Effector memory CD4-positive, alpha-beta T cell (primary cell): ENCODE measurements around the gene ZNF507.

Experiments used
- DNase-seq, 3 donors: peaks; one replicate each; pipeline ENCODE4 v3.0.0-alpha.2; 2020
- H3K27ac ChIP-seq: 2 replicates; pipeline ENCODE4 v1.7.0; 2013; ENCODE audit warnings: mild to moderate bottlenecking, low read length, moderate library complexity; ENCODE audit not compliant: insufficient read depth, poor library complexity, severe bottlenecking
- H3K27me3 ChIP-seq: replicated peaks from 2 replicates; pipeline ENCODE4 v1.7.0; 2013; ENCODE audit warnings: mild to moderate bottlenecking, low read length; ENCODE audit not compliant: insufficient read depth, control insufficient read depth, poor library complexity, severe bottlenecking
- H3K36me3 ChIP-seq: 2 replicates; pipeline ENCODE4 v1.7.0; 2013; ENCODE audit warnings: mild to moderate bottlenecking, low read length, moderate library complexity; ENCODE audit not compliant: control insufficient read depth, insufficient read depth
- H3K4me1 ChIP-seq: 2 replicates; pipeline ENCODE4 v1.7.0; 2013; ENCODE audit warnings: low read length, mild to moderate bottlenecking; ENCODE audit not compliant: control insufficient read depth, insufficient read depth, poor library complexity, severe bottlenecking
- H3K4me3 ChIP-seq: 2 replicates; pipeline ENCODE4 v1.7.0; 2013; ENCODE audit warnings: low read length, low read depth, mild to moderate bottlenecking; ENCODE audit not compliant: insufficient read depth, poor library complexity, severe bottlenecking
- H3K9me3 ChIP-seq: 2 replicates; pipeline ENCODE4 v1.7.0; 2013; ENCODE audit warnings: mild to moderate bottlenecking, low read length, moderate library complexity; ENCODE audit not compliant: control insufficient read depth

Gene ZNF507

DNA sequence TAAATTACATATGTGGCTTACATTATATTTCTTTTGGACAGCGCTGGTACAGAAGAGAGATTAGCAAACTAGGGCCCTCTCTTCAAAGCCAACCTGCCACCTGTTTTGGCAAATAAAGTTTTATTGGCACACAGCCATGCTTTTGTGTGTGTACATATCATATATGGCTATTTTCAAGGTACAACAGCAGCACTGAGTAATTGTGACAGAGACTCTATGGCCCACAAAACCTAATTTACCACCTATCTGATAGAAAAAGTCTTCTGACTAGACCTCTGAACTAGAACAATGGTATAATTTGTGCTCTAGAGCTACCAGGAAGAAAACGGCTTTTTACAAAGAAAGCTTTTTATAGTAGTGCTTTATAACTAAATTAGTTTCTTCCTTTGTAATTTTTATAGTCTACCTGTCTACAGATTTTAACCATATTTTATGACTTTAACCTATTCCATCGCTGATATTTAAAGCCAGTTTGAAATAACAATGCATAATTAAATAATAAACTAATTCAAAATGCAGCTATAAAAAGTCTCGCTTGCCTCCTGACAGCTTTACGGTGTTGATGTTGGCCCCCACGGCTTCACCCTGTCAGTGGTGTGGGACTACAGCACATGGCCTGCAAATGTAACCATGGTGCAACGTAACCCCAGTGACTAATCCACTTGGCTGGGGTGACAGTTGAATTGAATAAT is 42.4 kb downstream of the ZNF507 start:
- Histone ChIP-seq H3K36me3 (no peaks in the 10 kb centered on the region), H3K4me3 (no peak overlapping the region), H3K4me1 (no peaks in the 10 kb centered on the region), H3K27me3 (no peaks in the 10 kb centered on the region), H3K9me3 (no peaks in the 10 kb centered on the region), H3K27ac (no peak overlapping the region)
- DNase-seq, result no peak

GRCh38 chr19:32388393-32388855 is 43.0 kb downstream of the ZNF507 start:
- Histone ChIP-seq H3K4me1 (no peaks in the 10 kb centered on the region), H3K27ac (no peak overlapping the region), H3K9me3 (no peaks in the 10 kb centered on the region), H3K36me3 (no peaks in the 10 kb centered on the region), H3K27me3 (no peaks in the 10 kb centered on the region), H3K4me3 (no peak overlapping the region)
- DNase-seq, result no peak

- H3K9me3 ChIP-seq, result no peaks in the 10 kb centered on the region
- H3K4me3 ChIP-seq, result no peak overlapping the region
- H3K27ac ChIP-seq, result no peak overlapping the region
- H3K4me1 ChIP-seq, result no peaks in the 10 kb centered on the region
- no peaks in the 10 kb centered on the region for H3K27me3 ChIP-seq
- no peaks in the 10 kb centered on the region for H3K36me3 ChIP-seq
- no peak for DNase-seq
Observed at GRCh38 chr19:32392901-32393300, 47.5 kb downstream of the ZNF507 start.

DNA sequence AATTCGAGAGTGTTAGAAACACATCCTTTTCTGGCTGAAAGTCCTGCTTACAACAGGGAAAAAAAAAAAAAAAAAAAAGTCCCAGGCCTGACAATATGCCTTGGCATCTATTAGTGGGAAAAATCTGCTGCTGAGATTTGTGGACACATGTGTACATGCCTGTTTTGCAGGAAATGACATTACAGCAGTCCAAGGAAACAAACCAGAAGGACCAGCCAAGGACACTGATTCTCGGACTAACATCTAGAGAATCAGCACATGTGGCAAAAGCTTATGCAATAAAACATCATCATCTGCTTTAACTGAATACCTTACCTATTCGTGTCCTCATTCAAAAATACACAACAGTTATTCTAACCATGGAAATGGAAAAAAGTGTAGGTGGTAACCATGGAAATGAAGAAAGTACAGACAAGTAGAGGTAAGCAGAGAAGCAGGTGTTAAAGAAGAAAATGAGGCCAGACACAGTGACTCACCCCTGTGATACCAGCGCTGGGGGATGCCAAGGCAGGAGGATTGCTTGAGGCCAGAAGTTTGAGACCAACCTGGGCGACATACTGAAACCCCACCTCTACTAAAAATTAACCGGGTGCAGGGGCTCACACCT is 50.7 kb downstream of the ZNF507 start:
- DNase-seq, result no peak
- no peaks in the 10 kb centered on the region for H3K9me3 ChIP-seq

GRCh38 chr19:32397671-32398101 is 52.3 kb downstream of the ZNF507 start:
- no peak for DNase-seq
- no peak overlapping the region for H3K4me3 ChIP-seq
- H3K27me3 ChIP-seq, result no peaks in the 10 kb centered on the region
- H3K9me3 ChIP-seq, result no peaks in the 10 kb centered on the region
- H3K4me1 ChIP-seq, result no peaks in the 10 kb centered on the region
- no peaks in the 10 kb centered on the region for H3K36me3 ChIP-seq
- H3K27ac ChIP-seq, result no peak overlapping the region

More for the DNA sequence above, 50.7 kb downstream of the ZNF507 start:
- H3K27me3 ChIP-seq, result no peaks in the 10 kb centered on the region
- H3K4me1 ChIP-seq, result no peaks in the 10 kb centered on the region
- no peak overlapping the region for H3K4me3 ChIP-seq
- H3K27ac ChIP-seq, result no peak overlapping the region
- no peaks in the 10 kb centered on the region for H3K36me3 ChIP-seq

DNA sequence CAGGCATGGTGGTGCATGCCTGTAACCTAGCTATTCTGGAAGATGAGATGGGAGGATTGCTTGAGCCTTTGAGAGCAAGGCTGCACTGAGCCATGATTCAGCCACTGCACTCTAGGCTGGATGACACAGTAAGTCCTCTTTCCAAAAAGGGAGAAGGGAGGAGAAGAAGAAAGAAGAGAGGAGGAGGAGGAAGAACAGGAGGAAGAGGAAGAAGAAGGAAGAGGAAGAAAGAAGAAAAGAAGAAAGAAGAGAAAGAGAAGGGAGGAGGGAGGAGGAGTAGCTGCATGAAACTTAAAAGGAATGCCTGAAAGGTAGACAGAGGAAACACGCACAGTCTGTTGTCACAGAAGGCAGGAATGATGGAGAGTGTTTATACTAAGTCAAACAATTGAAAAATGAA is 56.6 kb downstream of the ZNF507 start:
- Histone ChIP-seq H3K36me3 (no peaks in the 10 kb centered on the region), H3K4me1 (no peaks in the 10 kb centered on the region), H3K4me3 (no peak overlapping the region), H3K27ac (no peak overlapping the region), H3K9me3 (no peaks in the 10 kb centered on the region), H3K27me3 (no peaks in the 10 kb centered on the region)
- no peak for DNase-seq

GRCh38 chr19:32403291-32403995 is 58.0 kb downstream of the ZNF507 start:
- no peaks in the 10 kb centered on the region for H3K9me3 ChIP-seq
- no peak overlapping the region for H3K27ac ChIP-seq
- no peak overlapping the region for H3K4me3 ChIP-seq
- DNase-seq, result no peak
- H3K36me3 ChIP-seq, result no peaks in the 10 kb centered on the region
- no peaks in the 10 kb centered on the region for H3K27me3 ChIP-seq
- H3K4me1 ChIP-seq, result no peaks in the 10 kb centered on the region

- H3K4me3 ChIP-seq, result peak overlapping the region; percentile 84
- no peaks in the 10 kb centered on the region for H3K36me3 ChIP-seq
- peak overlapping the region; percentile 78 for H3K27ac ChIP-seq
- no peaks in the 10 kb centered on the region for H3K9me3 ChIP-seq
- no peaks in the 10 kb centered on the region for H3K4me1 ChIP-seq
- H3K27me3 ChIP-seq, result no peaks in the 10 kb centered on the region
- no peak for DNase-seq
Observed at GRCh38 chr19:32404213-32404932, 59.0 kb downstream of the ZNF507 start.

DNA sequence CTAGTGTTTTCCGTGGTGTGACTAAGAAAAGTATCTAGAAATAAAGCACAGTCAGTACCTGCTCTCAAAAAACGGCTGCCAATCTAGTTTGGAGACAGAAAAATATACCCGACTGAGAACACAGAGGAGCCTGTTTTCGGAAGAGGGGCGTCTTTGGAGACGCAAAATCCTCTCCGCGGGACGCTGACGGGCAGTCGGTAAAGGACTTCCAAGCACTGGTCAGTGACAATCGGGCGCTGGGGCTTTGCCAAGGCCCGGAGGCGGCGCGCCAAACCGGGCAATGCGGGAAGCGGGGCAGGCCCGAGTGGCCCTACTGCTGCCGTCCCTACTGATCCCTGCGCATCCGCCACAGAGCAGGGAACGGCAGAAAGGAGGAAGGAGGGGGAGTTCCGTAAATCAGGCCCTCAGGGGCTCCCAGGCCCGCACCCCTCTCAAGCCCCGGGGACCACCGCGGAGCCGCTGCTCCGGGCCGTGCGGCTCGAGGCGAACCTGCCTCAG is 59.6 kb downstream of the ZNF507 start:
- H3K27ac ChIP-seq, result peak overlapping the region; percentile 78
- no peaks in the 10 kb centered on the region for H3K9me3 ChIP-seq
- H3K27me3 ChIP-seq, result no peaks in the 10 kb centered on the region
- peak overlapping the region; percentile 84 for H3K4me3 ChIP-seq
- H3K4me1 ChIP-seq, result no peaks in the 10 kb centered on the region
- no peaks in the 10 kb centered on the region for H3K36me3 ChIP-seq
- DNase-seq, result peak in 1 of 3 donors; percentile 2
